ENCODE measurements around the gene SPDYE18. TPM values are rescaled to one million over a fixed set of nuclear protein-coding genes. Genes with fewer than 3 reads are reported as not detected.
A peak's percentile ranks its signal among the peaks of the same experiment; 100 is the strongest.
"Not testable (repeated sequence)": the region's sequence is repeated elsewhere in the genome, so short reads cannot be mapped to it uniquely, and the experiment has no call there.

Gene SPDYE18
- total and polyA plus RNA-seq, 5 experiments from 2014 or later: 0.20 to 3.0 (median 2.3) TPM; not detected in 2

DNA sequence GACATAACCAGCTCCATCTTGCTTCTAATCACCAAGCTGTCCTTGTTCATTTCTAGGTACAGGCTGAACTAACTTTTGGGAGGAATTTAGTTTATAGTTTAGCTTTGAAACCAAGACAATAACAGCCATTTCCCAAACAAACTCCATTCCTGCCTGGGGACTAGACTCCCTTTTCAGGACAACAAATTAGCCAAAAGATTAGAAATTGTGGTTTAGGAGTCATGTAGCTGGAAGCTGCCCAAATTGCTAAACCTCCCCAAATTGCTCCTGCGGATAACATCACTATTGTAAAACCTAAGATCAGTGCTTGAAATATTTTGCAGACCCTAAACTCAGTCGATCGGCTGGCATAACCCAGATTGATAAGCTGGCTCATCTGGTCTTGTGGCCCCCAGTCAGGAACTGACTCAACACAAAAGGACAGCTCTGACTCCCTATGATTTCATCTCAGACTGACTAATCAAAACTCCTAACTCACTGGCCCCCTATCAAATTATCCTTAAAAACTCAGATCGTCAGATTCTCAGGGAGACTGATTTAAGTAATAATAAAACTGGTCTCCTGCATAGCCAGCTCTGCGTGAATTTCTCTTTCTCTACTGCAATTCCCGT, 12.5 kb upstream of the SPDYE18 start:
- H3K4me3 Mint-ChIP-seq, DNase-seq, POLR2A ChIA-PET, ATAC-seq, H3K27ac Mint-ChIP-seq, H3K27me3 Mint-ChIP-seq: not testable (repeated sequence)
- Mint-ChIP-seq H3K36me3 (peaks cover 9 to 47% (median 27%) of the 10 kb centered on the region in 3 donors), H3K9me3 (peaks cover 0 to 12% (median 4%) of the 10 kb centered on the region in 9 donors), H3K4me1 (peaks cover 0 to 15% (median 9%) of the 10 kb centered on the region in 4 donors)

DNA sequence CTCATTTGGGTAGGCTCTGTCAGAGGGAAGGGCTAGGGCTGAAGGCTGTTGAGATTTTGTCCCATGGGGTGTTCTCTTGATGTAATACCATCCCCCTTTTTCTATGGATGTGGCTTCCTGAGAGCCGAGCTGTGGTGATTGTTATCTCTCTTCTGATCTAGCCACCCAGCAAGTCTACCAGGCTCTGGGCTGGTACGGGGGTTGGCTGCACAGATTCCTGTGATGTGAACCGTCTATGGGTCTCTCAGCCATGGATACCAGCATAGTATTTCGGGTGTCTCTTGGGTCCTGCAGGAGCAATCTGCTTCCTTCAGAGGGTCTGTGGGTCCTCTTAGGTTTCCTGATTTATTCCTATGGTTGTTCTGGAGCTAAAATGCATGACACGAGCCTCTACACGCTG, 8.8 kb upstream of the SPDYE18 start:
- peaks cover 15 to 45% (median 29%) of the 10 kb centered on the region in 3 donors for H3K36me3 Mint-ChIP-seq

GRCh38 chr7:77065869-77066268, 3.5 kb upstream of the SPDYE18 start:
- POLR2A ChIA-PET: interaction anchor here (0.6 kb wide), 1 partner anchor 323 kb away, joined by 3 read pairs; no protein-coding TSS in a partner anchor
- H3K27me3 Mint-ChIP-seq, ATAC-seq, DNase-seq, H3K4me3 Mint-ChIP-seq, H3K9me3 Mint-ChIP-seq: not testable (repeated sequence)
- peak overlapping the region in 2 of 10 donors; percentile 22 to 85 for H3K27ac Mint-ChIP-seq
- peaks cover 7 to 21% (median 12%) of the 10 kb centered on the region in 3 donors for H3K36me3 Mint-ChIP-seq
- peaks cover 13 to 26% (median 20%) of the 10 kb centered on the region in 4 donors for H3K4me1 Mint-ChIP-seq

More for the DNA sequence above, 8.8 kb upstream of the SPDYE18 start:
- peaks cover 0 to 12% (median 4%) of the 10 kb centered on the region in 9 donors for H3K9me3 Mint-ChIP-seq
- POLR2A ChIA-PET, H3K4me3 Mint-ChIP-seq, ATAC-seq, DNase-seq, H3K27me3 Mint-ChIP-seq: not testable (repeated sequence)
- peaks cover 17 to 33% (median 21%) of the 10 kb centered on the region in 4 donors for H3K4me1 Mint-ChIP-seq
- peak overlapping the region in 1 of 10 donors; percentile 46 for H3K27ac Mint-ChIP-seq

- Mint-ChIP-seq H3K4me1 (peaks cover 7 to 16% (median 12%) of the 10 kb centered on the region in 4 donors), H3K36me3 (peaks cover 2 to 15% (median 7%) of the 10 kb centered on the region in 3 donors)
- H3K27me3 Mint-ChIP-seq, POLR2A ChIA-PET, ATAC-seq, H3K9me3 Mint-ChIP-seq, H3K4me3 Mint-ChIP-seq, DNase-seq, H3K27ac Mint-ChIP-seq: not testable (repeated sequence)
Measured at GRCh38 chr7:77063732-77064131, 1.4 kb upstream of the SPDYE18 start.

DNA sequence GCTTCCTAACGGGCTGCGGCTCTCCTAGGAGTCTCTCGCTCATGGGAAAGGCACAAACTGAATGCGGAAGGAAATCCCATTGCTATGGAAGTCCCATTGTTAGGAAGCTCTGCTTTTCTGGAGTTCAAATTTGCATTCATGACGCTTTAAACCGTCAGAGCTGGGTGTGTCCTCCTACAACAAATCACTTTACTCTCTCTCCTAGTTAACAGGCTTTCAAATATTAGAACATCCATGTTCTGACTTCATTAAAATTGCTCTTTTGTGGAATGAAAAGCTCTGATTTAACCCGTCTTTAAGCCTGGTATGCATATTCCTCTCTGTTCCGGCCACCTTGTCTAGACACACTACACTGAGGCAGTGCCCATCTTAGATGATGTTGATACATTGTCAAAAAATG, 30.1 kb downstream of the SPDYE18 start, which contains the start of gene SPDYE17:
SPDYE17 (minus strand) TSS at position 101 of the 400 bp plus-strand sequence. CDS start 1,791 bp downstream, outside the sequence.
- ATAC-seq, POLR2A ChIA-PET, H3K4me1 Mint-ChIP-seq, H3K9me3 Mint-ChIP-seq, H3K27ac Mint-ChIP-seq, H3K36me3 Mint-ChIP-seq, H3K27me3 Mint-ChIP-seq, H3K4me3 Mint-ChIP-seq: not testable (repeated sequence)
- DNase-seq: peak in 1 of 10 donors; percentile 8

GRCh38 chr7:77026349-77026748, 36.0 kb downstream of the SPDYE18 start:
- H3K36me3 Mint-ChIP-seq, H3K27me3 Mint-ChIP-seq, H3K4me1 Mint-ChIP-seq, H3K27ac Mint-ChIP-seq, ATAC-seq, H3K4me3 Mint-ChIP-seq, POLR2A ChIA-PET, H3K9me3 Mint-ChIP-seq: not testable (repeated sequence)
- DNase-seq: peak in 1 of 10 donors; percentile 16

- ATAC-seq, H3K27me3 Mint-ChIP-seq, H3K4me1 Mint-ChIP-seq, H3K36me3 Mint-ChIP-seq, H3K4me3 Mint-ChIP-seq, H3K9me3 Mint-ChIP-seq, H3K27ac Mint-ChIP-seq, POLR2A ChIA-PET, DNase-seq: not testable (repeated sequence)
Measured at GRCh38 chr7:77010074-77010680, 52.2 kb downstream of the SPDYE18 start.

GRCh38 chr7:77008000-77008399, 54.4 kb downstream of the SPDYE18 start:
- H3K36me3 Mint-ChIP-seq, ATAC-seq, H3K4me1 Mint-ChIP-seq, H3K9me3 Mint-ChIP-seq, POLR2A ChIA-PET, H3K27me3 Mint-ChIP-seq, H3K27ac Mint-ChIP-seq, H3K4me3 Mint-ChIP-seq: not testable (repeated sequence)
- peak in 1 of 10 donors; percentile 34 for DNase-seq

GRCh38 chr7:77006127-77007110, 55.9 kb downstream of the SPDYE18 start:
- H3K4me1 Mint-ChIP-seq, H3K4me3 Mint-ChIP-seq, ATAC-seq, POLR2A ChIA-PET, DNase-seq, H3K27me3 Mint-ChIP-seq, H3K9me3 Mint-ChIP-seq: not testable (repeated sequence)
- Mint-ChIP-seq H3K27ac (peak overlapping the region in 2 of 10 donors; percentile 9 to 40), H3K36me3 (peaks cover 0 to 13% (median 1%) of the 10 kb centered on the region in 3 donors)

GRCh38 chr7:77005461-77006057, 56.8 kb downstream of the SPDYE18 start:
- H3K4me3 Mint-ChIP-seq, POLR2A ChIA-PET, H3K9me3 Mint-ChIP-seq, H3K4me1 Mint-ChIP-seq, H3K27me3 Mint-ChIP-seq, ATAC-seq, DNase-seq, H3K27ac Mint-ChIP-seq: not testable (repeated sequence)
- peaks cover 0 to 15% (median 2%) of the 10 kb centered on the region in 3 donors for H3K36me3 Mint-ChIP-seq

DNA sequence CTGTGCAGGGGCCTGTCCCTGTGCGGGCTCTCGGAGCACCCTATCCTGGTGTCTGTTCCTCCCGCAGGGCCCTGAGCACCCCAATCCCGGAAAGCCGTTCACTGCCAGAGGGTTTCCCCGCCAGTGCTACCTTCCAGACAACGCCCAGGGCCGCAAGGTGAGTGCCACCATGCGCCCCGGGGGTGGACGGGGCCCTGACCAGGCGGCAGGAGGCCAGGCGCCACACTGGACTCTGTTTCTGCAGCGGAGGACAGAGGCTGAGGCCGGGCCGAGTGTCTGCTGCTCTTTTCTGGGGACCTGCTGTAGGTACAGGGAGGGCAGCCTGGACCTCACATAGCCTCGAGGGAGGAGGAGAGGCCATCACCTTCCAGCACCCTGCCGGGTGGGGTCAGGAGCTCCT, 58.2 kb downstream of the SPDYE18 start:
- ATAC-seq, DNase-seq, H3K9me3 Mint-ChIP-seq, H3K4me1 Mint-ChIP-seq, H3K27ac Mint-ChIP-seq, POLR2A ChIA-PET, H3K27me3 Mint-ChIP-seq, H3K4me3 Mint-ChIP-seq: not testable (repeated sequence)
- H3K36me3 Mint-ChIP-seq: peaks cover 0 to 15% (median 2%) of the 10 kb centered on the region in 3 donors

DNA sequence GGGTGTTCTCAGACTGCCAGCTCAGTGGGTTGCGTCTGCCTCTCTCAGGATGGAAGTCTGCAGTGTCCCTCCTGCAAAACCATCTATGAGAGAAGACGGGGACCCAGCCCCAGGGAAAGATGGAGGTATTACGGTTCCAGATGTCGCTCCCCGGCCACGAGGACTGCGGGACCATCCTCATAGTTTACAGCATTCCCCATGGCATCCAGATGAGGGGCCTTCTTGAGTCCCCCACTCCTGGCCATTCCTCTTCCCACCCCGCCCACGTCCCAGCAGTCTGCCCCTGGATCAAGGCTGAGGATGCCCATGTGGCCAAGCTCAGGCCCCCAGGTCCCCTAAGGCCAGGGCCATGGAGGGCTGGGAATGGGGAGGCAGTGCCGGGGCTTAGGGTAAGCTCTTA, 59.1 kb downstream of the SPDYE18 start:
- H3K36me3 Mint-ChIP-seq: peaks cover 0 to 15% (median 2%) of the 10 kb centered on the region in 3 donors
- H3K4me1 Mint-ChIP-seq, POLR2A ChIA-PET, H3K27ac Mint-ChIP-seq, H3K4me3 Mint-ChIP-seq, ATAC-seq, H3K27me3 Mint-ChIP-seq, DNase-seq, H3K9me3 Mint-ChIP-seq: not testable (repeated sequence)

All from naive thymus-derived CD8-positive, alpha-beta T cell (primary cell).